GM21576 (cell line): ENCODE data around the gene PRIMA1.
"Not testable (repeated sequence)": the region's sequence is repeated elsewhere in the genome, so short reads cannot be mapped to it uniquely, and the experiment has no call there.

Source experiments
- ATAC-seq: cut with Tn5 transposase; IDR thresholded peaks from one replicate; pipeline ENCODE4 v1.9.1; 2021; ENCODE audit warnings: mild to moderate bottlenecking, moderate library complexity; ENCODE audit not compliant: unreplicated experiment

PRIMA1 gene, protein sequence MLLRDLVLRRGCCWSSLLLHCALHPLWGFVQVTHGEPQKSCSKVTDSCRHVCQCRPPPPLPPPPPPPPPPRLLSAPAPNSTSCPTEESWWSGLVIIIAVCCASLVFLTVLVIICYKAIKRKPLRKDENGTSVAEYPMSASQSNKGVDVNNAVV

GRCh38 chr14:93788293-93788542 is at the start of gene PRIMA1:
PRIMA1 (minus strand) TSS chr14:93788485; CDS start chr14:93787718, 767 bp downstream.
- no peak for ATAC-seq

DNA sequence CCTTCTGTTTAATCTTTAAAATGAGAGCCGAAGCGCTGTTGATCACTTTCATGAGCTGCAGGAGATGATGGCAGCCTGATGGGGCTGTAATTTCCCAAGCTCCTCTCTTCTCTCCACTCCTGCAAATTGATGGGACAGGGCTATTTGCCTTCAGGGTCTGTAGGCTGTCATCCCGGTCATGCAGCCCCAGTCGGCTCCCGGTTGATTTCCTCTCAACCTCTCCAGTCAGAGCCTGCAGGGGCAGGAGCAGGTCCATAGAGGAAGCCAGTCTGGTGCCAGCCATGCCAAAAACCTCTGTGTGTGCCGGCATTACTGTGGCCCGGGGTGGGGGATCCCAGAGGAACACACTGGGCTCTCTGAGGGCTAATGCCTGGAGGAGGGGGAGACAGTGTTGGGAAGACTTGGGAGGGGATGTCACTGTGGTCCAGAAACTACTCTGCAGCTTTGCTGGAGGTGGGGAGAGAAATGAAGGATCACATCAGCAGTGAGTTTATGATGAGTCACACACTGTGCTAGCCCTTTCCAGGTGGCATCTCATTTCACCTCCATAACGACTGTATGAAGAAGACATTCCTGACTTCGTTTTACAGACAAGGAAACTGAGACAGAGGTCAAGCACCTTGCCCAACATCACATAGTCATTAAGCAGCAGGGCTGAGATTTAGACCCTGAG is 46.5 kb upstream of the PRIMA1 start:
- ATAC-seq, result no peak

DNA sequence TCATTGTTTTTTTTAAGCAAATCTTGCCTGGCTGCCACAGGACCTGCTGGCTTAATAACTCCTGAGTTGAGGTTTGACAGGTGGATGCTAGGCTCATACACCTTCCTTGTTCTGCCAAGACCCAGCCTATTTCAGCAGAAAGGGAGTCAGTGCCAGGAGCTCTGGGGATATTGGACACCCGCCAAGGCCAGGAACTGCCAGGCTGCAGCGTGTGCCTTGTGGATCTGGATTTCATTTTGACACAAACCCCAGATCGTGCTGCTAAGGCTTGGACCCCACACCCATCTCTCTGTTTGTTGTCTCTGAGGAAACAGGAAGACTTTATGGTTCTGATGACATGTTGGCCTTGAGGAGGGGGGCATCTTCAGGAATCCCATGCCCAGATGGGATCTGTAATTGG is 44.4 kb upstream of the PRIMA1 start:
- no peak for ATAC-seq

DNA sequence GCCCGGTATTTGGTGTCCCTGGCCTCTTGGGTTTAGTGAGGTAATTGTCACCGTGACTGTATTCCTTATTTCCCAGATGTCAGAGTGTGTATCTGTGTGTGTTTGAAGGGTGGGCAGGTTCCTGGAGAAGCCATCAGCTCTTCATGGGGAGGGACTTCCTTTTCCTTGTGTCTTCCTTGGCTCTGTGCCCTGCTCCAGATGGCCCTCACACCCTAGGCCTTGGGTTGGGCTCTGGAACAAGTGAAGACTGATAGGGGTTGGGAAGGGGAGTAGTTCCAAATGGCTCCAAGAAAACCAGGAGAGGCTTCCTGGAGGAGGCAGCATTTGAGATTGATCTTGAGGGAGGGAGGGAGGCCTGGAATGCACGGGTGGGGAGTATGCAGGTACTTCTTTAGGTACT is 43.8 kb upstream of the PRIMA1 start:
- ATAC-seq, result no peak

- no peak for ATAC-seq
These were observed 42.6 kb upstream of the PRIMA1 start for GRCh38 chr14:93830753-93831461.

- ATAC-seq, result no peak
These were observed 41.7 kb upstream of the PRIMA1 start for GRCh38 chr14:93829839-93830481.

- no peak for ATAC-seq
These were observed 36.9 kb upstream of the PRIMA1 start for GRCh38 chr14:93825235-93825553.

- ATAC-seq, result no peak
These were observed 36.4 kb upstream of the PRIMA1 start for GRCh38 chr14:93824518-93825234.

DNA sequence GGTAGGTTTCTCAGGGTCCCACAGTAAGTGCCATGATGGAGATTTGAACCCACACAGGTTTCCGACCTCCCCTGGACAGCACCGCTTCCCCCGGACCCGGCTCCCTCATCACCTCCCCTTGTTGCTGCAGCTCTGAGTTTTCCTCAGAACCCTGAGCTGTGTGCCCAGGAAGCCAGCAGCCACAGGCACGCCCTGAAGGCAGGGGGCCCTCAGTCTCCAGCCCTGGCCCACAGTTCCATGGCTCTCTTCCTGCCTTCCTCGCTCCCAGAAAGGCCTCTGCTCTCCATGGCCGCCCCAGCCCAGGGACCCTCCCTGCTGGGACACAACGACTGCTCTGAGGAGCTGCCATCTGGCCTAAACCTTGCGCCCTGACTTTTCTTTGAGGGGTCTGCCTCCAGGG is 35.8 kb upstream of the PRIMA1 start:
- no peak for ATAC-seq

- ATAC-seq, result no peak
These were observed 32.8 kb upstream of the PRIMA1 start for GRCh38 chr14:93821051-93821450.

DNA sequence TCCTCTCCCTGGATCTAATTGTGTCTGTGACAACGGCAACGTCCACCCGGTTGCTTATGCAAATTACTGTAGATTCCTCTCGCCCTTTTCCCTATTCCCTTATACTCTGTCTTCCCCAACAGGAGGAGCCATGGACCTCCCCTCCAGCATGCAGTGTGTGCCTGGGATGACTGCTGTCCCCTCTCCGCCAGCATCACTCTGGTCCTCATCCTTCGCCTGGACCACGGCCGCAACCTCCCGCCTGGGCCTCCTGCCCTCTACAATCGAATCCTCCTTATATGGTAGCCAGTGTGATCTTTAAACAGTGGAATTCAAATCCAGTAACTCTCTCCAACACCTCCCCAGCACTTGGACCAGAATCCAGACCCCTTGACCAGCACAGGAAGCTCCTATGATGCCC is 30.6 kb upstream of the PRIMA1 start:
- ATAC-seq, result no peak

DNA sequence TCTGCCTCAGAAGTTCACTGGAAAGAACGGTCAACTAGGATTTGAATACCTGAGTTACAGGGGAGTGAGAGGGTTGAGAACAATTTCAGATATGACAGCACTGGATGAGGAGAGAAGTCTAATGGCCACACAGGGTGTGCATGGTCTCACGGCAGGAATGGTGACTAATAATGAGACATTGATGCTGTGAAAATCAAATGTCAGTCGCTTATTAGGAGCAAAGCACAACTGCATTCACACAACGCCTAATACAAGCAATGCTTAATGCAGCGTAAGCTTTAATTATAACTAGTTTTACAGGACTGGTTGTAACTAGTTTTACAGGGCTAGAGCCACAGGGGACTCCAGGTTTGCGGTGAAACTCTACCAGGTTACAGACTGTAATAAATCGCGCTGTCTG is 23.4 kb upstream of the PRIMA1 start:
- ATAC-seq, result no peak

DNA sequence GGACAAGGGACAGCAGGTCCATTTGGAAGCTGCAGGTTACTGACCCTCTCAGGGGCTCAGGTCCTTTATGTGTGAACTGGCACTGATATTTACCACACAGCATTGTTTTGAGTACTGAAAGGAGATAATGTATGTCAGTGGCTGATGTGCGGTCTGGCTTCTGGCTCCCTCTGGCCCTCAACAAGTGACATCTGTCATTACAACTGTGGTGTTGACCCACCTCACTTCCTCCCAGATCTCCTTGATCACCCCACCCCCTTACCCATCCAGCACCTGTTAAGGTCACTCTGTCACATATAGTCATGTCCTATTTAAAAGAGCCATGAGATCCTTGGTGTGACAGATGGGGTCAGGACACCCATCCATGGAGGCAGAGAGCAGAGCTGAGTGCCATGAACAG is 22.7 kb upstream of the PRIMA1 start:
- ATAC-seq, result no peak

GRCh38 chr14:93809491-93810420 is 21.5 kb upstream of the PRIMA1 start:
- not testable (repeated sequence) for ATAC-seq

DNA sequence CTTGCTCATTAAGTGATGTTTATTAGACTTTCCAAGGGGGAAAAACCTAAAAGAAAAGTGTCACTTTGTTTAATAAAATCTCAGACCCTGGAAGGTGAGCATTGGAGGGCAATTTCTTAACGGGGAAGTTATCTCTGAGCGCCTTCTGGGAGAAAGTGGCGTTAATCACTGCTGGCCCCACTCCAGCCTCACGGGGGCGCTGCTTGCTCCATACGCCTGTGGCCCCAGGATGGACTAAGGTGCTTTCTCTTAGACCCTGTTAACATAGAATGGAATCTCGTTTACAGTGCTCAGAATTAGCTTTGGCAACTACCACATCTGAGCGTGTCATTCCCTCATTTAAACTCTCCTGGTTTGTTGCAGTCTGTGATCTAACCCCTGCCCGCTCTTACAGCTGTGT is 16.4 kb upstream of the PRIMA1 start:
- ATAC-seq, result no peak

- ATAC-seq, result no peak
These were observed 15.4 kb upstream of the PRIMA1 start for GRCh38 chr14:93803408-93804318.

GRCh38 chr14:93799989-93800921 is 12.0 kb upstream of the PRIMA1 start:
- ATAC-seq, result no peak

- no peak for ATAC-seq
These were observed 11.3 kb upstream of the PRIMA1 start for GRCh38 chr14:93799617-93799988.
